OCI-LY1 (cell line): ENCODE data around the gene LRRC63.

ENCODE experiments used
- H2AFZ ChIP-seq: fragments of 200-600 bp; sonication (generic), shearing (Covaris generic); 2 replicates; pipeline ENCODE4 v1.6.0; 2014; ENCODE audit warnings: antibody characterized with exemption, mild to moderate bottlenecking, low read length
- H3F3A ChIP-seq: fragments of 200-600 bp; sonication (generic), shearing (Covaris generic); 2 replicates; pipeline ENCODE4 v1.6.0; 2014; ENCODE audit warnings: mild to moderate bottlenecking, antibody characterized with exemption, low read length, moderate library complexity; ENCODE audit not compliant: insufficient read depth
- H3K27ac ChIP-seq: fragments of 200-600 bp; sonication (generic); 2 replicates; pipeline ENCODE4 v1.5.1; 2014; ENCODE audit warnings: low read length, mixed run types, mild to moderate bottlenecking, low read depth; ENCODE audit not compliant: poor library complexity, severe bottlenecking
- H3K27me3 ChIP-seq: fragments of 200-600 bp; sonication (generic); 2 replicates; pipeline ENCODE4 v1.6.0; 2014; ENCODE audit warnings: antibody characterized with exemption, mild to moderate bottlenecking, low read length, moderate library complexity; ENCODE audit not compliant: insufficient read depth
- H3K36me3 ChIP-seq: fragments of 200-600 bp; sonication (generic); 2 replicates; pipeline ENCODE4 v1.6.1; 2014; ENCODE audit warnings: mild to moderate bottlenecking, antibody characterized with exemption, low read length, moderate library complexity, mixed read lengths; ENCODE audit not compliant: insufficient read depth
- H3K4me1 ChIP-seq: fragments of 200-600 bp; sonication (generic); 2 replicates; pipeline ENCODE4 v1.5.1; 2014; ENCODE audit warnings: mild to moderate bottlenecking, low read length, moderate library complexity; ENCODE audit not compliant: insufficient read depth, severe bottlenecking
- H3K4me2 ChIP-seq: fragments of 200-600 bp; sonication (generic), shearing (Covaris generic); 2 replicates; pipeline ENCODE4 v1.6.1; 2014; ENCODE audit warnings: low read length
- H3K4me3 ChIP-seq: fragments of 200-600 bp; sonication (generic); 2 replicates; pipeline ENCODE4 v1.5.1; 2014; ENCODE audit warnings: low read length, low read depth, mild to moderate bottlenecking, mixed read lengths; ENCODE audit not compliant: poor library complexity, severe bottlenecking
- H3K79me2 ChIP-seq: fragments of 200-600 bp; shearing (Covaris generic); 2 replicates; pipeline ENCODE4 v1.6.1; 2016; ENCODE audit warnings: mixed run types, low read length, mixed read lengths; ENCODE audit not compliant: insufficient read depth
- H3K9ac ChIP-seq: fragments of 200-600 bp; sonication (generic), shearing (Covaris generic); 2 replicates; pipeline ENCODE4 v1.6.1; 2014; ENCODE audit warnings: mild to moderate bottlenecking, low read length, mixed read lengths
- H3K9me2 ChIP-seq: fragments of 200-600 bp; sonication (generic), shearing (Covaris generic); 2 replicates; pipeline ENCODE4 v1.6.1; 2014; ENCODE audit warnings: low read depth, mild to moderate bottlenecking, low read length, mixed read lengths
- H3K9me3 ChIP-seq: fragments of 200-600 bp; shearing (Covaris generic); 2 replicates; pipeline ENCODE4 v1.6.1; 2014; ENCODE audit warnings: low read length, mixed read lengths
- H4K20me1 ChIP-seq: fragments of 200-600 bp; sonication (generic), shearing (Covaris generic); 2 replicates; pipeline ENCODE4 v1.6.0; 2016; ENCODE audit warnings: mild to moderate bottlenecking, low read length; ENCODE audit not compliant: insufficient read depth
- CTCF ChIP-seq: fragments of 200-600 bp; sonication (generic), shearing (Covaris generic); IDR thresholded peaks from 2 replicates; pipeline ENCODE4 v1.5.1; 2017; ENCODE audit warnings: mild to moderate bottlenecking, antibody characterized with exemption, low read length, moderate library complexity, mixed read lengths
- EZH2 ChIP-seq: fragments of 200-600 bp; sonication (generic), shearing (Covaris generic); IDR thresholded peaks from 2 replicates; pipeline ENCODE4 v1.8.0; 2017; ENCODE audit warnings: borderline replicate concordance, mixed run types, mild to moderate bottlenecking, antibody characterized with exemption, low read length, moderate library complexity, mixed read lengths

LRRC63 gene

DNA sequence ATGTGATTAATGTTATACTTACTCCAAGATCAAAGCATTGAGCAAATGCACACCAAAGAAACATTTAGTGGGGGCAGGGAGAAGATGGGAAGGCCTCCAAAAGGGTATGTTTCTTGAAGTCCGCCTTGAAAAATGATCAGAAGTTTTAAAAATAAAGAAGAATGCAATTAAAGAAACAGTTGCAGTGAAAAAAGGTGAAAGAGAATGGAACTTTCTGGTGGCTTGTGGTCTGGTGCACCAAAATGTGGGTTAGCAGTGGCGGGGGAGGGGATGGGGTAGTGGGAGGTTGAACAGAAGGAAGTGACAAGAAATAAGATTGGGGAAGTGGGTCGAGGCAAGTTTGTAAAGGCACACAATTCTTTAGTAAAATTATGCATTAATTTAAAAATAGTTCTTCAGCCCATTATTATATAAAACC lies 32.2 kb upstream of the LRRC63 start:
- no peak overlapping the region for H2AFZ ChIP-seq
- TF ChIP-seq EZH2 (no peak), CTCF (no peak)
- H3K4me1 ChIP-seq: peaks cover 73% of the 10 kb centered on the region
- no peaks in the 10 kb centered on the region for H3K27me3 ChIP-seq
- H3F3A ChIP-seq: peaks cover 8% of the 10 kb centered on the region
- peak overlapping the region; percentile 85 for H3K4me3 ChIP-seq
- peak overlapping the region; percentile 99 for H3K27ac ChIP-seq
- H3K9me2 ChIP-seq: no peaks in the 10 kb centered on the region
- peak overlapping the region; percentile 66 for H3K4me2 ChIP-seq
- peaks cover 13% of the 10 kb centered on the region for H4K20me1 ChIP-seq
- H3K79me2 ChIP-seq: peaks cover 75% of the 10 kb centered on the region
- H3K36me3 ChIP-seq: peaks cover 57% of the 10 kb centered on the region
- peak overlapping the region; percentile 80 for H3K9ac ChIP-seq
- H3K9me3 ChIP-seq: no peaks in the 10 kb centered on the region

DNA sequence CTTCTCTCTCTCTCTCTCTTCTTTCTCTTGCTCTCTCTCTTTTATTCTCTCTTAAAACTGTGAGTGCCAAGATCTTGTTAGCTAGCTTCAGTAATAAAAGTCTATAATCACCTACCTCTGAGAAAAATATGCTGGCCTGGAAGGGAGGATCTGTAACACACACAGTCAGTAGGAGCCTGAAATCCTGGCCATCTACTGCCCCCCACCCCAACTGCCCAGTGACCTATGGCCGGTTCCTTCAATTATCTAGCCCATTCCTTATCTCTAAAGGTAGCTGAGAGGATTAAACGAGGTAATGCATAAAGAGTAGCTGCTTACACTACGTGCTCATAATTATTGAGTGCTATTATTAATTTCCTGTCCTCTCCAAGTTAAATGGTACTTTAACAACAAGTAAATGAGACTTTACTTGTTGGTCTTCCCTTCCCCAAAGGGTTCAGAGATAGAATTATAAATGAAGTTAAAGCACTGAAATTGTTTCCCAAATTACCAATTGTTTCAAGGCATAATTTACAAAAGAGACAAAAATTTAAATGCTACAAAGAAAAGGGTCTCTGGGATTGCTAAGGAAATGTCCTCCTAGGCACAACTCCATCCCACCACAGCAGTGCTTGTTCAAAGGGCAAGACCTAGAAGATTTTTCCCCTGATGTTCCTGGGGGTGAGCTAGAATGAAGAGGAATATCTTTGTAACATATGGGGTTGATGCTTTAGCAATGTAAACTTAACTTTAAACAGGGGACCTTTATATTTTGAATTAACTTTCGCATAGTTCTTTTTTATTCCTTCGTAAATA lies 31.6 kb upstream of the LRRC63 start:
- H3K9ac ChIP-seq: peak overlapping the region; percentile 80
- H3K79me2 ChIP-seq: peaks cover 68% of the 10 kb centered on the region
- H3K4me2 ChIP-seq: peak overlapping the region; percentile 66
- no peak for TF ChIP-seq CTCF
- TF ChIP-seq EZH2: no peak
- peak overlapping the region; percentile 85 for H3K4me3 ChIP-seq
- no peaks in the 10 kb centered on the region for H3K9me2 ChIP-seq
- no peak overlapping the region for H2AFZ ChIP-seq
- H3K36me3 ChIP-seq: peaks cover 52% of the 10 kb centered on the region
- H3K27ac ChIP-seq: peak overlapping the region; percentile 99
- H3F3A ChIP-seq: peaks cover 8% of the 10 kb centered on the region
- peaks cover 66% of the 10 kb centered on the region for H3K4me1 ChIP-seq
- H4K20me1 ChIP-seq: peaks cover 12% of the 10 kb centered on the region
- H3K27me3 ChIP-seq: no peaks in the 10 kb centered on the region
- no peaks in the 10 kb centered on the region for H3K9me3 ChIP-seq

DNA sequence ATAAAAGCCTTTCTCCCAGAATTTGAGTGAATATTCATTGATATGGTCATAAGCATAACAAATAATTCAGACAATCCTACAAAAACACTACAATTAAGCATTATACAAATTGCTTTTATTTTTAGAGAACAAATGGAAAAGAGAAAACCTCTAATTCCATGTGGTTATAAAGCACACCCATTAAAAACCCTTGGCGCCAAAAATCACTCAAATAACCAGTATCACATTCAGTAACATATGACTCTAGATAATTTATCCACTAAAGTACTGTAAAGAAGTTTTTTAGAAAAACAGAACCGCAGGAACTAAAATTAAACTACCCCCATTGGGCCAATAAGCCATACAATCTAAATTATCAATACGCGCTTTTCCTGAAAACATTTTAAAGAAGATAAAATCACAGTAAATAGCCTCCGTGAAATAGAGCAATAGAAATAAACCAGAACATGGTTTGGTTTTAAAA lies 30.3 kb upstream of the LRRC63 start:
- TF ChIP-seq EZH2 (no peak), CTCF (no peak)
- Histone ChIP-seq H3K9ac (peak overlapping the region; percentile 80), H2AFZ (no peak overlapping the region), H3K9me3 (no peaks in the 10 kb centered on the region), H3K36me3 (peaks cover 40% of the 10 kb centered on the region), H3K9me2 (no peaks in the 10 kb centered on the region), H4K20me1 (peaks cover 2% of the 10 kb centered on the region), H3K27me3 (no peaks in the 10 kb centered on the region), H3K4me1 (peaks cover 54% of the 10 kb centered on the region), H3K4me3 (peak overlapping the region; percentile 85), H3K79me2 (peaks cover 55% of the 10 kb centered on the region), H3K4me2 (peak overlapping the region; percentile 66), H3F3A (peaks cover 4% of the 10 kb centered on the region; the same call in 1 of the 2 replicates), H3K27ac (peak overlapping the region; percentile 99)
